Left kidney (tissue), 8 donors: ENCODE measurements around the gene CLEC18B. TPM values are rescaled to one million over a fixed set of nuclear protein-coding genes. Genes with fewer than 3 reads are reported as not detected.
"Not testable (repeated sequence)": the region's sequence is repeated elsewhere in the genome, so short reads cannot be mapped to it uniquely, and the experiment has no call there.

Experiments used
- DNase-seq: peaks from one replicate; pipeline ENCODE4 v3.0.0-alpha.2; 2013
- long read RNA-seq, 8 donors: transcript quantifications; one replicate each; lab custom pipeline, GENCODE V29; 2026
- polyA plus RNA-seq: library from polyadenylated mRNA; unstranded; fragments of 120-200 nt; gene quantifications from one replicate; pipeline ENCODE4 v1.2.1, GENCODE V29; 2013; ENCODE audit not compliant: insufficient read length

CLEC18B gene
- 137 TPM for polyA plus RNA-seq
- long read RNA-seq, donor 1, partial matches to known transcripts: 0 of 18 reads
- long read RNA-seq, donor 1, other reads (novel, unspliced or antisense): 18 of 18 reads
- long read RNA-seq, donor 2, partial matches to known transcripts: 27 of 27 reads
- long read RNA-seq, donor 2, other reads (novel, unspliced or antisense): 0 of 27 reads
- long read RNA-seq, donor 3, partial matches to known transcripts: 9 of 26 reads
- long read RNA-seq, donor 3, other reads (novel, unspliced or antisense): 17 of 26 reads
- long read RNA-seq, donor 4, partial matches to known transcripts: 8 of 8 reads
- long read RNA-seq, donor 4, other reads (novel, unspliced or antisense): 0 of 8 reads
- long read RNA-seq, donor 5, partial matches to known transcripts: 9 of 44 reads
- long read RNA-seq, donor 5, other reads (novel, unspliced or antisense): 34 of 44 reads
- long read RNA-seq, donor 6, partial matches to known transcripts: 13 of 13 reads
- long read RNA-seq, donor 6, other reads (novel, unspliced or antisense): 0 of 13 reads
- long read RNA-seq, donor 7, partial matches to known transcripts: 48 of 60 reads
- long read RNA-seq, donor 7, other reads (novel, unspliced or antisense): 12 of 60 reads
- long read RNA-seq, donor 8, partial matches to known transcripts: 31 of 38 reads
- long read RNA-seq, donor 8, other reads (novel, unspliced or antisense): 7 of 38 reads

GRCh38 chr16:74420612-74421481 is at the start of gene CLEC18B:
Gene CLEC18B (minus strand): TSS chr16:74421478. CDS start chr16:74421270, 208 bp downstream.
- not testable (repeated sequence) for DNase-seq

GRCh38 chr16:74469946-74470478 is 48.7 kb upstream of the CLEC18B start:
- no peak for DNase-seq

- no peak for DNase-seq
These were observed 47.7 kb upstream of the CLEC18B start for GRCh38 chr16:74468807-74469525.

GRCh38 chr16:74466872-74467271 is 45.6 kb upstream of the CLEC18B start:
- no peak for DNase-seq

- DNase-seq: no peak
These were observed 44.8 kb upstream of the CLEC18B start for GRCh38 chr16:74465851-74466685.

GRCh38 chr16:74465281-74465680 is 44.0 kb upstream of the CLEC18B start:
- DNase-seq: no peak

- DNase-seq: no peak
These were observed 42.6 kb upstream of the CLEC18B start for GRCh38 chr16:74463888-74464287.

GRCh38 chr16:74462361-74462760 is 41.1 kb upstream of the CLEC18B start:
- no peak for DNase-seq

GRCh38 chr16:74461826-74462225 is 40.5 kb upstream of the CLEC18B start:
- no peak for DNase-seq

GRCh38 chr16:74460542-74460941 is 39.3 kb upstream of the CLEC18B start:
- no peak for DNase-seq

GRCh38 chr16:74456290-74456625 is 35.0 kb upstream of the CLEC18B start:
- DNase-seq: no peak

- no peak for DNase-seq
These were observed 34.5 kb upstream of the CLEC18B start for GRCh38 chr16:74455619-74456289.

GRCh38 chr16:74455213-74455612 is 33.9 kb upstream of the CLEC18B start:
- DNase-seq: no peak

GRCh38 chr16:74451951-74452758 is 30.9 kb upstream of the CLEC18B start:
- no peak for DNase-seq

GRCh38 chr16:74450967-74451760 is 29.9 kb upstream of the CLEC18B start:
- no peak for DNase-seq

- no peak for DNase-seq
These were observed 29.0 kb upstream of the CLEC18B start for GRCh38 chr16:74450236-74450635.

- DNase-seq: no peak
These were observed 28.2 kb upstream of the CLEC18B start for GRCh38 chr16:74449470-74449869.

- no peak for DNase-seq
These were observed 27.7 kb upstream of the CLEC18B start for GRCh38 chr16:74448990-74449389.
